ENCODE measurements around the gene KRT84.

The KRT84 gene

DNA sequence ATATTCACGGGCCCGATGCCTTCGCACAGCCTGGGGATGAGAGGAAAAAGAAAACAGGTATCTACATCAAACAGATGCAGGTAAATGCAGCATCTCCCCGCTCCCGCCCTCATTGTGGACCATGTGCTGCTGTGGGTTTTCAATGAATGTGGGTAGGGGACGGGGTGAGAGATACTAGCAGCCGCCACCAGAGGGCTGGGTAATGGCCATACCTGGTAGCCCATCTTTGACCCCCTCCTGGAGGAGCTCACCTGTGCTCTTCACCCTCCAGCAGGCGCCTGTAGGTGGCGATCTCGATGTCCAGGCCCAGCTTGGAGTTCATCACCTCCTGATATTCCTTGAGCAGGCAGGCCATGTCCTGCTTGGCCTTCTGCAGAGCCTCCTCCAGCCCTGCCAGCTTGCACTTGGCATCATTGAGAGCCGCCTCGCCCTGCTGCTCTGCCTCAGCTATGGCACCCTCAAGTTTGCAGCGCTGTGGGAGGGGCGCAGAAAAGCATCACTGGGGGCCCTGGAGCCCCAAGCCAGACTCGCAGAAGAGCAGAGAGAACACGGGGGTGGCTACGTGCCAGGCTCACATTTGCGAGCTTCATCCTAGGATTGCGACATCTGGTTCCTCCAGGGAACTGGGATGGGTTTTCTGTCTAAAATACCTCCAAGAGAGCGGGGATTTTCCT lies 10.4 kb upstream of the KRT84 start:
- no peak overlapping the region for H3K27ac ChIP-seq
- peaks cover 6% of the 10 kb centered on the region for H3K4me1 ChIP-seq
- H2AFZ ChIP-seq, result no peak overlapping the region
- no peaks in the 10 kb centered on the region for H3K36me3 ChIP-seq (ENCODE audit: control insufficient read depth, insufficient read depth, low read length)
- TF ChIP-seq CTCF (IDR thresholded peaks at IDR 0.05), result no peak
- H3K4me2 ChIP-seq (ENCODE audit: low read length), result no peak overlapping the region
- H3K79me2 ChIP-seq, result no peaks in the 10 kb centered on the region
- no peaks in the 10 kb centered on the region for H3K9me3 ChIP-seq (ENCODE audit: control insufficient read depth, low read length)
- no peak overlapping the region for H3K4me3 ChIP-seq (ENCODE audit: low read depth, low read length)
- no peaks in the 10 kb centered on the region for H3K27me3 ChIP-seq (ENCODE audit: control insufficient read depth, insufficient read depth, low read length)
- no peak overlapping the region for H3K9ac ChIP-seq

GRCh38 chr12:52394836-52395405 lies 9.5 kb upstream of the KRT84 start:
- Histone ChIP-seq H3K79me2 (no peaks in the 10 kb centered on the region), H3K36me3 (ENCODE audit: control insufficient read depth, insufficient read depth, low read length) (no peaks in the 10 kb centered on the region), H3K27me3 (ENCODE audit: control insufficient read depth, insufficient read depth, low read length) (no peaks in the 10 kb centered on the region), H3K27ac (no peak overlapping the region), H3K9ac (no peak overlapping the region), H3K9me3 (ENCODE audit: control insufficient read depth, low read length) (no peaks in the 10 kb centered on the region), H3K4me1 (peaks cover 9% of the 10 kb centered on the region), H3K4me3 (ENCODE audit: low read depth, low read length) (no peak overlapping the region), H2AFZ (no peak overlapping the region), H3K4me2 (ENCODE audit: low read length) (no peak overlapping the region)
- TF ChIP-seq CTCF (IDR thresholded peaks at IDR 0.05), result no peak

GRCh38 chr12:52392465-52393007 lies 7.1 kb upstream of the KRT84 start:
- Histone ChIP-seq H3K36me3 (ENCODE audit: control insufficient read depth, insufficient read depth, low read length) (no peaks in the 10 kb centered on the region), H3K4me1 (peaks cover 17% of the 10 kb centered on the region)

GRCh38 chr12:52391618-52392002 lies 6.2 kb upstream of the KRT84 start:
- peaks cover 17% of the 10 kb centered on the region for H3K4me1 ChIP-seq
- no peak for TF ChIP-seq CTCF (IDR thresholded peaks at IDR 0.05)
- no peak overlapping the region for H3K4me3 ChIP-seq (ENCODE audit: low read depth, low read length)
- H3K79me2 ChIP-seq, result no peaks in the 10 kb centered on the region
- no peaks in the 10 kb centered on the region for H3K36me3 ChIP-seq (ENCODE audit: control insufficient read depth, insufficient read depth, low read length)
- no peaks in the 10 kb centered on the region for H3K9me3 ChIP-seq (ENCODE audit: control insufficient read depth, low read length)
- no peak overlapping the region for H3K9ac ChIP-seq
- no peak overlapping the region for H3K4me2 ChIP-seq (ENCODE audit: low read length)
- H3K27me3 ChIP-seq (ENCODE audit: control insufficient read depth, insufficient read depth, low read length), result no peaks in the 10 kb centered on the region
- H3K27ac ChIP-seq, result no peak overlapping the region
- no peak overlapping the region for H2AFZ ChIP-seq

More at GRCh38 chr12:52392465-52393007, 7.1 kb upstream of the KRT84 start:
- H3K79me2 ChIP-seq, result no peaks in the 10 kb centered on the region
- H2AFZ ChIP-seq, result no peak overlapping the region
- no peak overlapping the region for H3K27ac ChIP-seq
- no peak for TF ChIP-seq CTCF (IDR thresholded peaks at IDR 0.05)
- no peak overlapping the region for H3K4me2 ChIP-seq (ENCODE audit: low read length)
- H3K4me3 ChIP-seq (ENCODE audit: low read depth, low read length), result no peak overlapping the region
- H3K27me3 ChIP-seq (ENCODE audit: control insufficient read depth, insufficient read depth, low read length), result no peaks in the 10 kb centered on the region
- H3K9ac ChIP-seq, result no peak overlapping the region
- no peaks in the 10 kb centered on the region for H3K9me3 ChIP-seq (ENCODE audit: control insufficient read depth, low read length)
